ENCODE results near the gene TMPRSS12. TPM values are rescaled to one million over a fixed set of nuclear protein-coding genes. Genes with fewer than 3 reads are reported as not detected.

TMPRSS12 gene
- total RNA-seq, 3 donors from 2014 or later (not counting 1 experiment from before 2014, with no cell fraction given), result not detected

DNA sequence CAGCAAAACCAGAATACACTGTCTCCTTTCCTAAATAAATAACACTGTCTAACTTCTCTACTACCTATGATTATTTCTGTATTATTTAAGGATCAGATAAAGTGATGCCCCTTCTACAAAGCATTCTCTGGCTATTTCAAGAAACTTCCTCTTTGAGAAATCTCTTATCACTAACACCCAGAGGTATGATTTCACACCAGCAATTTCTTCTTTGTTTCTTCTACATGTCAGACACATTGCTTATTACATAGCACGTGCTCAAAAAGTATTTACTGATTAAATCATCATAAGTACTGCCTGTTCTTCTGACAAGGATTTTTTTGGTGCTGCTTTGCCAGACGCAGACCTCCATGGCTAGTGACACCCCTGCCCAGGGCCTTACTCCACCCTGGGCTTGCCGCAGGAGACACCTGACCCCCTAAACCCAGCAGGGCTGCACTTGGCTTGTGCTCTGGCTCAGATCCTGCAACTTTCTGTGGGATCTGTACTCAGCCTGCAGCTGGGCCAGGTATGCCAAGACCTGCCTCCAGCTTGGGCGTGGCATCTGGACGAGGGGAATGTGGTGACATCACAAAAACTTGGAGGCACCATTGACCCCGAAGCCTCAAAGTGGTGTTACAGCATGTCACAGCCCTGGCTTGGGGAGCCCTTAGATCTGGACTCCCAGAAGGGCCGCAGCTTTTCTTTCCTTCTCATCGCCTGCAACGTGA lies 94.2 kb downstream of the TMPRSS12 start:
- Histone ChIP-seq H3K4me1 (ENCODE audit: control insufficient read depth, insufficient read depth, low read length) (no peaks in the 10 kb centered on the region), H3K27ac (ENCODE audit: low read length) (no peak overlapping the region), H3K4me3 (ENCODE audit: low read length) (no peak overlapping the region), H3K36me3 (ENCODE audit: control insufficient read depth, insufficient read depth, low read length) (peaks cover 10% of the 10 kb centered on the region), H3K27me3 (ENCODE audit: control insufficient read depth, insufficient read depth, low read length) (no peaks in the 10 kb centered on the region), H3K9me3 (ENCODE audit: control insufficient read depth, insufficient read depth, low read length) (peaks cover 5% of the 10 kb centered on the region)
- Mint-ChIP-seq H3K27ac (peak overlapping the region; percentile 11 to 13), H3K4me1 (peaks cover 6 to 15% of the 10 kb centered on the region in 2 donors), H3K27me3 (ENCODE audit: low read depth in 2 of 2) (no peaks in the 10 kb centered on the region), H3K36me3 (no peaks in the 10 kb centered on the region), H3K4me3 (no peak overlapping the region), H3K9me3 (no peaks in the 10 kb centered on the region)
- ATAC-seq (peak in 1 of 3 donors; percentile 44), DNase-seq (no peak)
- intact Hi-C loops (cut with micrococcal nuclease), result no loop called here
- TF ChIP-seq, protein P1, sequence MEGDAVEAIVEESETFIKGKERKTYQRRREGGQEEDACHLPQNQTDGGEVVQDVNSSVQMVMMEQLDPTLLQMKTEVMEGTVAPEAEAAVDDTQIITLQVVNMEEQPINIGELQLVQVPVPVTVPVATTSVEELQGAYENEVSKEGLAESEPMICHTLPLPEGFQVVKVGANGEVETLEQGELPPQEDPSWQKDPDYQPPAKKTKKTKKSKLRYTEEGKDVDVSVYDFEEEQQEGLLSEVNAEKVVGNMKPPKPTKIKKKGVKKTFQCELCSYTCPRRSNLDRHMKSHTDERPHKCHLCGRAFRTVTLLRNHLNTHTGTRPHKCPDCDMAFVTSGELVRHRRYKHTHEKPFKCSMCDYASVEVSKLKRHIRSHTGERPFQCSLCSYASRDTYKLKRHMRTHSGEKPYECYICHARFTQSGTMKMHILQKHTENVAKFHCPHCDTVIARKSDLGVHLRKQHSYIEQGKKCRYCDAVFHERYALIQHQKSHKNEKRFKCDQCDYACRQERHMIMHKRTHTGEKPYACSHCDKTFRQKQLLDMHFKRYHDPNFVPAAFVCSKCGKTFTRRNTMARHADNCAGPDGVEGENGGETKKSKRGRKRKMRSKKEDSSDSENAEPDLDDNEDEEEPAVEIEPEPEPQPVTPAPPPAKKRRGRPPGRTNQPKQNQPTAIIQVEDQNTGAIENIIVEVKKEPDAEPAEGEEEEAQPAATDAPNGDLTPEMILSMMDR (IDR thresholded peaks at IDR 0.05), result no peak
- WGBS (ENCODE audit: insufficient coverage), result 81% methylated on average over 8 of the region's 9 CpGs

Other genes with a start within 250 kb of the TMPRSS12 start
- gene ATF1, start 78.8 kb upstream of the TMPRSS12 start, total RNA-seq, result 10 to 100 TPM; 20.1 to 36.8 (median 23.1) TPM
- not detected for gene HIGD1C, start 109.6 kb downstream of the TMPRSS12 start, total RNA-seq
- 10 to 100 TPM; 34.3 to 54.3 (median 42.7) TPM for gene SLC11A2, start 183.5 kb downstream of the TMPRSS12 start, total RNA-seq
- 10 to 100 TPM; 57.1 to 71.8 (median 58.2) TPM for gene LETMD1, start 205.4 kb downstream of the TMPRSS12 start, total RNA-seq
- 10 to 100 TPM; 21.3 to 31.7 (median 25.1) TPM for gene CSRNP2, start 240.7 kb downstream of the TMPRSS12 start, total RNA-seq